ENCODE measurements around the gene TSPAN16.
"Not testable (repeated sequence)": the region's sequence is repeated elsewhere in the genome, so short reads cannot be mapped to it uniquely, and the experiment has no call there.

Gene TSPAN16

GRCh38 chr19:11321191-11322126, 25.5 kb downstream of the TSPAN16 start:
- DNase-seq, result no peak

- DNase-seq, result no peak
Measured at GRCh38 chr19:11322269-11323024, 26.5 kb downstream of the TSPAN16 start.

GRCh38 chr19:11323601-11324078, 27.7 kb downstream of the TSPAN16 start:
- no peak for DNase-seq

- DNase-seq, result peak; percentile 47 to 85
Measured at GRCh38 chr19:11324079-11324661, 28.2 kb downstream of the TSPAN16 start.

- no peak for DNase-seq
Measured at GRCh38 chr19:11324748-11325389, 28.9 kb downstream of the TSPAN16 start.

GRCh38 chr19:11325544-11325943, 29.6 kb downstream of the TSPAN16 start:
- DNase-seq, result no peak

- DNase-seq, result no peak
Measured at GRCh38 chr19:11330127-11330526, 34.2 kb downstream of the TSPAN16 start.

- no peak for DNase-seq
Measured at GRCh38 chr19:11331502-11331901, 35.5 kb downstream of the TSPAN16 start.

- DNase-seq, result no peak
Measured at GRCh38 chr19:11332822-11333221, 36.9 kb downstream of the TSPAN16 start.

GRCh38 chr19:11333838-11334237, 37.9 kb downstream of the TSPAN16 start:
- DNase-seq, result peak in 1 of 2 experiments; percentile 12

- DNase-seq, result no peak
Measured at GRCh38 chr19:11335449-11336146, 39.6 kb downstream of the TSPAN16 start.

- no peak for DNase-seq
Measured at GRCh38 chr19:11337080-11337479, 41.1 kb downstream of the TSPAN16 start.

- DNase-seq, result peak in 1 of 2 experiments; percentile 4
Measured at GRCh38 chr19:11338121-11338520, 42.2 kb downstream of the TSPAN16 start.

GRCh38 chr19:11338569-11339253, 42.8 kb downstream of the TSPAN16 start:
- DNase-seq, result no peak

GRCh38 chr19:11339254-11340098, 43.5 kb downstream of the TSPAN16 start, which contains the start of gene RAB3D:
Gene RAB3D, minus strand, starts transcription at chr19:11339657. Its CDS starts 2,258 bp downstream, at chr19:11337399.
- DNase-seq, result peak; percentile 80 to 81

GRCh38 chr19:11340099-11340467, 44.1 kb downstream of the TSPAN16 start:
- not testable (repeated sequence) for DNase-seq

GRCh38 chr19:11342429-11342828, 46.5 kb downstream of the TSPAN16 start:
- no peak for DNase-seq

- DNase-seq, result no peak
Measured at GRCh38 chr19:11345122-11345803, 49.3 kb downstream of the TSPAN16 start.

- DNase-seq, result peak; percentile 98
Measured at GRCh38 chr19:11346104-11346940, 50.4 kb downstream of the TSPAN16 start, which contains the start of the genes CCDC159 and TMEM205. Gene CCDC159, plus strand, starts transcription at chr19:11346519. Its CDS starts 88 bp downstream, at chr19:11346607. Gene TMEM205, minus strand, starts transcription at chr19:11346268. Its CDS starts 649 bp downstream, at chr19:11345619.

All from NCI-H2081 (cell line).